Activated CD8-positive, alpha-beta memory T cell treated with anti-CD3 and anti-CD28 coated beads, Interleukin-2, amount 50 U/mL, for 1 hour (primary cell): ENCODE data around the gene VWA1.
"Not testable (repeated sequence)": the region's sequence is repeated elsewhere in the genome, so short reads cannot be mapped to it uniquely, and the experiment has no call there.

Experiments
- DNase-seq: peaks from one replicate; pipeline ENCODE4 v3.0.0-alpha.2; 2020; ENCODE audit errors: extremely low read depth

VWA1 gene

GRCh38 chr1:1484976-1485750, 49.7 kb downstream of the VWA1 start:
- DNase-seq, result not testable (repeated sequence)

- not testable (repeated sequence) for DNase-seq
These were observed 50.3 kb downstream of the VWA1 start for GRCh38 chr1:1485755-1486317.

- no peak for DNase-seq
These were observed 52.2 kb downstream of the VWA1 start for GRCh38 chr1:1487701-1488100.

GRCh38 chr1:1489231-1489630, 53.7 kb downstream of the VWA1 start:
- DNase-seq, result no peak

- DNase-seq, result no peak
These were observed 54.4 kb downstream of the VWA1 start for GRCh38 chr1:1489861-1490260.

GRCh38 chr1:1490633-1491230, 55.2 kb downstream of the VWA1 start:
- no peak for DNase-seq

GRCh38 chr1:1491601-1492000, 56.1 kb downstream of the VWA1 start:
- DNase-seq, result no peak
